Melanocyte of skin (primary cell): ENCODE results near the gene FRZB. TPM values are rescaled to one million over a fixed set of nuclear protein-coding genes. Genes with fewer than 3 reads are reported as not detected.

Experiments
- small RNA-seq, 2 donors: library from RNA; depleted of rRNA; stranded (forward); fragments of <200 nt; gene quantifications; one replicate each; pipeline ENCODE3, GENCODE V24; 2012
- total RNA-seq, 2 donors: library from RNA; depleted of rRNA; stranded (reverse); fragments of >200 nt; gene quantifications; 2 replicates each; pipeline ENCODE4 v1.2.3, GENCODE V29; 2012

Gene FRZB
- under 1 TPM; 0.33 to 0.34 TPM for total RNA-seq

GRCh38 chr2:182866461-182867406 lies at the start of gene FRZB:
Gene FRZB (minus strand): TSS chr2:182866637. CDS start chr2:182866552, 85 bp downstream.

Small RNAs within 50 kb of the gene (small RNA-seq; reads per million reads assigned to genes)
- gene RF00019 (0 reads per million in 2 donors), gene RNU6-1122P (0 reads per million in 2 donors)

Other genes starting within 250 kb of the FRZB start
- gene DNAJC10, start 150.4 kb downstream of the FRZB start, total RNA-seq: 10 to 100 TPM; 55.7 to 55.9 TPM
- gene NCKAP1, start 171.8 kb upstream of the FRZB start, total RNA-seq: 100 to 1,000 TPM; 115 to 172 TPM
- gene DUSP19, start 212.1 kb upstream of the FRZB start, total RNA-seq: 1 to 10 TPM; 3.0 to 3.8 TPM